SJCRH30 (cell line): Measurements from ENCODE around the gene ADCY5. TPM values are rescaled to one million over a fixed set of nuclear protein-coding genes. Genes with fewer than 3 reads are reported as not detected.

Source experiments
- DNase-seq, 2 experiments: peaks; one replicate each; pipeline ENCODE4 v3.0.0-alpha.2; 2015 to 2020
- H3K27ac ChIP-seq: fragments of 250-450 bp; sonication (Bioruptor Pico); 2 replicates; pipeline ENCODE4 v1.5.1; 2020; ENCODE audit warnings: mild to moderate bottlenecking, moderate library complexity
- H3K27me3 ChIP-seq: fragments of 250-450 bp; sonication (Bioruptor Pico); 2 replicates; pipeline ENCODE4 v1.5.1; 2020; ENCODE audit warnings: mild to moderate bottlenecking, moderate library complexity
- H3K36me3 ChIP-seq: fragments of 250-450 bp; sonication (Bioruptor Pico); 2 replicates; pipeline ENCODE4 v1.5.1; 2020; ENCODE audit warnings: mild to moderate bottlenecking, moderate library complexity
- H3K4me1 ChIP-seq: fragments of 250-450 bp; sonication (Bioruptor Pico); 2 replicates; pipeline ENCODE4 v1.5.1; 2020; ENCODE audit warnings: mild to moderate bottlenecking, moderate library complexity
- H3K4me3 ChIP-seq: fragments of 250-450 bp; sonication (Bioruptor Pico); 2 replicates; pipeline ENCODE4 v1.5.1; 2020; ENCODE audit warnings: mild to moderate bottlenecking, moderate library complexity
- H3K9me3 ChIP-seq: fragments of 250-450 bp; sonication (Bioruptor Pico); replicated peaks from 2 replicates; pipeline ENCODE4 v1.5.1; 2020; ENCODE audit warnings: mild to moderate bottlenecking, moderate library complexity
- total RNA-seq: library from RNA; depleted of rRNA; stranded (reverse); fragments of >200 nt; shearing (Covaris generic); gene quantifications from 2 replicates; pipeline ENCODE4 v1.2.3, GENCODE V29; 2014

The ADCY5 gene
- total RNA-seq, 1 experiment from 2014 or later = 0.75 TPM

GRCh38 chr3:123349566-123350435, 99.1 kb downstream of the ADCY5 start:
- Histone ChIP-seq H3K4me1 (no peaks in the 10 kb centered on the region), H3K36me3 (no peaks in the 10 kb centered on the region), H3K9me3 (no peaks in the 10 kb centered on the region), H3K4me3 (no peak overlapping the region), H3K27me3 (peaks cover 5% of the 10 kb centered on the region; the same call in 1 of the 2 replicates), H3K27ac (no peak overlapping the region)
- no peak for DNase-seq

GRCh38 chr3:123349201-123349535, 99.7 kb downstream of the ADCY5 start:
- Histone ChIP-seq H3K4me3 (no peak overlapping the region), H3K27ac (no peak overlapping the region), H3K36me3 (no peaks in the 10 kb centered on the region), H3K4me1 (no peaks in the 10 kb centered on the region), H3K9me3 (no peaks in the 10 kb centered on the region), H3K27me3 (peaks cover 5% of the 10 kb centered on the region; the same call in 1 of the 2 replicates)
- no peak for DNase-seq

- Histone ChIP-seq H3K4me3 (no peak overlapping the region), H3K36me3 (no peaks in the 10 kb centered on the region), H3K4me1 (no peaks in the 10 kb centered on the region), H3K27ac (no peak overlapping the region), H3K9me3 (no peaks in the 10 kb centered on the region), H3K27me3 (peaks cover 5% of the 10 kb centered on the region; the same call in 1 of the 2 replicates)
- no peak for DNase-seq
These were observed 100.3 kb downstream of the ADCY5 start for GRCh38 chr3:123348471-123349200.

- Histone ChIP-seq H3K36me3 (no peaks in the 10 kb centered on the region), H3K4me1 (no peaks in the 10 kb centered on the region), H3K27me3 (peaks cover 5% of the 10 kb centered on the region; the same call in 1 of the 2 replicates), H3K4me3 (no peak overlapping the region), H3K27ac (no peak overlapping the region), H3K9me3 (no peaks in the 10 kb centered on the region)
- no peak for DNase-seq
These were observed 101.1 kb downstream of the ADCY5 start for GRCh38 chr3:123347691-123348264.

GRCh38 chr3:123347205-123347604, 101.7 kb downstream of the ADCY5 start:
- Histone ChIP-seq H3K4me1 (no peaks in the 10 kb centered on the region), H3K27me3 (peaks cover 5% of the 10 kb centered on the region; the same call in 1 of the 2 replicates), H3K36me3 (no peaks in the 10 kb centered on the region), H3K9me3 (no peaks in the 10 kb centered on the region), H3K4me3 (no peak overlapping the region), H3K27ac (no peak overlapping the region)
- DNase-seq = no peak

- H3K4me3 ChIP-seq = no peak overlapping the region
- H3K27ac ChIP-seq = no peak overlapping the region
- H3K36me3 ChIP-seq = no peaks in the 10 kb centered on the region
- peaks cover 5% of the 10 kb centered on the region; the same call in 1 of the 2 replicates for H3K27me3 ChIP-seq
- no peak for DNase-seq
- no peaks in the 10 kb centered on the region for H3K4me1 ChIP-seq
- H3K9me3 ChIP-seq = no peaks in the 10 kb centered on the region
These were observed 102.9 kb downstream of the ADCY5 start for GRCh38 chr3:123346021-123346420.

GRCh38 chr3:123344907-123345594, 103.8 kb downstream of the ADCY5 start:
- H3K4me1 ChIP-seq = no peaks in the 10 kb centered on the region
- H3K27me3 ChIP-seq = peaks cover 5% of the 10 kb centered on the region; the same call in 1 of the 2 replicates
- DNase-seq = no peak
- no peak overlapping the region for H3K4me3 ChIP-seq
- no peaks in the 10 kb centered on the region for H3K36me3 ChIP-seq
- no peaks in the 10 kb centered on the region for H3K9me3 ChIP-seq
- no peak overlapping the region for H3K27ac ChIP-seq

- Histone ChIP-seq H3K27ac (no peak overlapping the region), H3K4me1 (no peaks in the 10 kb centered on the region), H3K4me3 (no peak overlapping the region), H3K9me3 (no peaks in the 10 kb centered on the region), H3K27me3 (no peaks in the 10 kb centered on the region), H3K36me3 (no peaks in the 10 kb centered on the region)
- DNase-seq = no peak
These were observed 104.5 kb downstream of the ADCY5 start for GRCh38 chr3:123344175-123344906.

GRCh38 chr3:123343296-123344174, 105.4 kb downstream of the ADCY5 start:
- DNase-seq = no peak
- Histone ChIP-seq H3K27me3 (no peaks in the 10 kb centered on the region), H3K4me1 (no peaks in the 10 kb centered on the region), H3K27ac (no peak overlapping the region), H3K36me3 (no peaks in the 10 kb centered on the region), H3K9me3 (no peaks in the 10 kb centered on the region), H3K4me3 (no peak overlapping the region)

- H3K4me1 ChIP-seq = no peaks in the 10 kb centered on the region
- DNase-seq = no peak
- H3K27ac ChIP-seq = no peak overlapping the region
- no peak overlapping the region for H3K4me3 ChIP-seq
- H3K36me3 ChIP-seq = no peaks in the 10 kb centered on the region
- H3K9me3 ChIP-seq = no peaks in the 10 kb centered on the region
- no peaks in the 10 kb centered on the region for H3K27me3 ChIP-seq
These were observed 106.2 kb downstream of the ADCY5 start for GRCh38 chr3:123342631-123343080.

GRCh38 chr3:123341871-123342630, 106.8 kb downstream of the ADCY5 start:
- no peaks in the 10 kb centered on the region for H3K9me3 ChIP-seq
- DNase-seq = no peak
- no peak overlapping the region for H3K27ac ChIP-seq
- no peaks in the 10 kb centered on the region for H3K36me3 ChIP-seq
- no peaks in the 10 kb centered on the region for H3K4me1 ChIP-seq
- H3K4me3 ChIP-seq = no peak overlapping the region
- no peaks in the 10 kb centered on the region for H3K27me3 ChIP-seq

- Histone ChIP-seq H3K27me3 (no peaks in the 10 kb centered on the region), H3K36me3 (no peaks in the 10 kb centered on the region), H3K9me3 (no peaks in the 10 kb centered on the region), H3K4me1 (no peaks in the 10 kb centered on the region), H3K27ac (no peak overlapping the region), H3K4me3 (no peak overlapping the region)
- DNase-seq = no peak
These were observed 108.6 kb downstream of the ADCY5 start for GRCh38 chr3:123340336-123340735.

GRCh38 chr3:123339302-123339701, 109.6 kb downstream of the ADCY5 start:
- Histone ChIP-seq H3K27ac (no peak overlapping the region), H3K27me3 (no peaks in the 10 kb centered on the region), H3K36me3 (no peaks in the 10 kb centered on the region), H3K4me3 (no peak overlapping the region), H3K9me3 (no peaks in the 10 kb centered on the region), H3K4me1 (no peaks in the 10 kb centered on the region)
- DNase-seq = no peak
